IPS-20b (cell line): ENCODE results near the gene DENND1A.

Experiments
- H3K27ac ChIP-seq: one replicate; pipeline ENCODE4 v1.5.1; 2013; ENCODE audit warnings: low read length
- H3K27me3 ChIP-seq: 2 replicates; pipeline ENCODE4 v1.6.1; 2013; ENCODE audit warnings: mild to moderate bottlenecking, low read length, inconsistent platforms; ENCODE audit not compliant: insufficient read depth
- H3K36me3 ChIP-seq: 2 replicates; pipeline ENCODE4 v1.6.1; 2013; ENCODE audit warnings: low read depth, mild to moderate bottlenecking, inconsistent platforms, low read length, moderate library complexity; ENCODE audit not compliant: insufficient read depth
- H3K4me1 ChIP-seq: 2 replicates; pipeline ENCODE4 v1.6.1; 2013; ENCODE audit warnings: mild to moderate bottlenecking, control low read depth, inconsistent platforms, low read length, moderate library complexity; ENCODE audit not compliant: insufficient read depth
- H3K4me3 ChIP-seq: 2 replicates; pipeline ENCODE4 v1.5.1; 2013; ENCODE audit warnings: mild to moderate bottlenecking, low read length, inconsistent platforms
- H3K9ac ChIP-seq: 2 replicates; pipeline ENCODE4 v1.6.1; 2013; ENCODE audit warnings: low read depth, mild to moderate bottlenecking, inconsistent platforms, low read length, moderate library complexity
- H3K9me3 ChIP-seq: 2 replicates; pipeline ENCODE4 v1.6.1; 2013; ENCODE audit warnings: mild to moderate bottlenecking, low read depth, low read length, inconsistent platforms; ENCODE audit not compliant: insufficient read depth

The DENND1A gene

DNA sequence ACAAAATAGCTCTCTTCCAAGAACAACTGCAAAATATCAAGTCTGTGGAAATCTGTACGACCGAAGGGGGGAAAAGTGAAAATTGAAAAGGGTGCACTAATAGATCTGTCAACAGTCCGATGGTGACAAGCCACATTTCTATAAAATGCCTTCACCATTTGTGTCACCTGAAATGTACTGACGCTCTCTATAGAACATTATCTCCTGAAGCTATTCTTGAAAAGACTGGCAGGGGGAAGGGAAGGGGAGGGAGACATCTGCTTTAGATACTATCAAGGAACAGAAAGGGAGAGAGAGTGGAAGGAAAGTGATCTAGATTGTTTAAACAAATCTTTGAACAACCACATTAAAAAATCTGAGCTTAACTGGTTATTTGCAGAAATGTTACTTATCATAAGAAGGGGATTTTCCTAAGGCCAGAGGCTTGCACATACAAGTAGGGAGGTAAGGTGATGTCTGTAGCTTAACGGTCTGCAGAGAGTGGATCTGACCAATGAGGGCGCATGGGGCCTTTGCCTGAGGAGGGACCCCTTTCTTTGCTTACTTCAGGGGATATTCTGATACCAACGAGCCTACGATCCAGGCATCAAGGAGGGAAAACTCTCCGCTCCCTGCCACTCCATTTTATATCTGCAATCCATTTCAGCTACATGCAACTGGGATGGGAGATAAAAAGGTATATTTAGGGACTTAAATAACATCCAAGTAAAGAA is 481.8 kb downstream of the DENND1A start:
- H3K4me3 ChIP-seq = no peak overlapping the region
- H3K4me1 ChIP-seq = 0 out of 2 replicates have a peak, but pooled peaks cover 3% of the 10 kb centered on the region
- no peaks in the 10 kb centered on the region for H3K9me3 ChIP-seq
- no peak overlapping the region for H3K27ac ChIP-seq
- H3K9ac ChIP-seq = no peak overlapping the region
- no peaks in the 10 kb centered on the region for H3K36me3 ChIP-seq
- no peaks in the 10 kb centered on the region for H3K27me3 ChIP-seq

DNA sequence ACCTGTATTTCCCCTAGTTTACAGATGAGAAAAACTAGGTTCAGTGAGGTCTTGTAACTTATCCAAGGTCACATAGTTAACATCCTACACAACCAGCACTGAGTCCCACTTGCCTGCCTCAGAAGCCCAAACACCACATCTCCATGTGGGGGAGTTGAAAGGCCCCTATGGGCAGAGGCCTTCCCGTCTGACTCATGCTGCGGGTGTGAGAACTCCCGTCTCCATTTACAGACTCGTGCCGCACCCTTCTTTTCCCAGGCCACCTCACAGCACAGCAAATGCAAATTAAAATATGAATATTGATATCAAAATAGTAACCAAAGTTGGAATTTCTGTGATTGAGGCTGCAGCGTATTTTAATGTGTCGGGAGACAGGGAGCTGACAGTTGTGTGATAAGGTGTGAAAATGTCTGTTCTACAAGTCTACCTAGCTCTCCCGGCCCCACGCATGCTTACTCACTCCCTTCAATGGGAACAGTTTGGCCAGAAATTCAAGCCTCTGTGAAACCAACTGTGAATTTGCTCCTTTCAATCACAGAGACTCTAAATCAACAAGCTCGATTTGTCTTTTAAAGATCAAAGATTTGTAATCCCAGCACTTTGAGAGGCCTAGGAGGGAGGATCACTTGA is 483.8 kb downstream of the DENND1A start:
- no peaks in the 10 kb centered on the region for H3K27me3 ChIP-seq
- H3K4me3 ChIP-seq = no peak overlapping the region
- H3K27ac ChIP-seq = no peak overlapping the region
- H3K9ac ChIP-seq = no peak overlapping the region
- H3K36me3 ChIP-seq = no peaks in the 10 kb centered on the region
- H3K9me3 ChIP-seq = no peaks in the 10 kb centered on the region
- H3K4me1 ChIP-seq = 0 out of 2 replicates have a peak, but pooled peaks cover 3% of the 10 kb centered on the region

DNA sequence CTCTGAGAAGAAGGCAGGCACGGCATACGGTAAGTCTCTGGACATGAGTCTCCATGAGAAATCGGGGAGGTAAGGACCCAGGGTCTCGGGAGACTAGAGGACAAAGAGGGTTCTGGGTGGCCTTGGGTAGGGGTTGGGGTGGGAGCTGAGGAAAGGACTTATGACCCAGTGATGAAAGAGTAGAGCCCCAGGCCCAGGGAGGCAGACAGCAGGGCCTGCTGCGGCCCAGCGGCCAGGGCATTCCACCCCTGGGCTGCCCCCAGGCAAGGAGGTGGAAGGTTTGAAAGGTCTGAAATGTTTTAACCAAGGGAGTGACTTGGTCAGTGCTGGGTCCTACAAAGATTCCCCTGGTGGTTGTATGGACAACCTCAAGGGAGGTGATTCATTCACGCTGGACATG is 484.8 kb downstream of the DENND1A start:
- H3K9me3 ChIP-seq = no peaks in the 10 kb centered on the region
- H3K27me3 ChIP-seq = no peaks in the 10 kb centered on the region
- H3K4me1 ChIP-seq = peaks cover 3% of the 10 kb centered on the region; the same call in 1 of the 2 replicates
- no peak overlapping the region for H3K4me3 ChIP-seq
- no peak overlapping the region for H3K9ac ChIP-seq
- no peak overlapping the region for H3K27ac ChIP-seq
- no peaks in the 10 kb centered on the region for H3K36me3 ChIP-seq

DNA sequence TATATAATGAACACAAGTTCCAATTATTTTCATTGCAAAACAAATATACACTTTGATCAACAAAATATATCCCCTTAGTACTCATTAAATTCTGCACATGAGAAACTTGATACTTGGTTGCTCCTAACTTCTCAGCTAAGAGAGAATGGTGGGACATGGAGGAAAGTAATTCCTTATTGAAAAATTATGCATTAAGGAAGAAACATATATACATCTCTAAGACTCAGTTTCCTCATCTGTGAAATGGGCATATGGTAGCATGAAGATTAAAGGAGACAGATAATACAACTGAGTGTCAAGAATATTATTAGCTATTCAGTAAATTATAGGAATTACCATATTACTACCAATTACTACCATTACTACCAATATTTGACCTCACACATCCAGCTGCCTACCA is 488.2 kb downstream of the DENND1A start:
- Histone ChIP-seq H3K27ac (no peak overlapping the region), H3K36me3 (no peaks in the 10 kb centered on the region), H3K9me3 (no peaks in the 10 kb centered on the region), H3K4me3 (no peak overlapping the region), H3K9ac (no peak overlapping the region), H3K27me3 (no peaks in the 10 kb centered on the region), H3K4me1 (peaks cover 13% of the 10 kb centered on the region; the same call in 1 of the 2 replicates)

DNA sequence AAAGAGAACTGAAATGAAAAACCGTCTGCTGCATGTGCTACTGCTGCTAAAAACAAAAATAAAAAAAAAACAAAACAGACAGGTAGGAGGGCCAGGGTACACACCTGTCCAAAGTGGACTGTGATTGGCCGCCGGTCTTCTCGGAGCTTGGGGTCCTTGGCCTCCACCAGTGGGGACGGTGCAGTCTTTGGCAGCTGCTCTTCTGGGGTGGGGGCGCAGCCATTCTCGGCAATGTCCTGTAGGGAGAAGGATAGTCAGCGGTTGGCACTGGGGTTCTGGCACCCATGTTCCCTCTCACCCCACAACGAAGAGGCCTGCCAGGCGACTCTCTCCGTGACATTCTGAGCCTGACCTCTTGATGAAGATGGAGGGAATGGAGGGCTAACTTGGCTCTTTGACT is 489.7 kb downstream of the DENND1A start:
- no peak overlapping the region for H3K4me3 ChIP-seq
- no peak overlapping the region for H3K27ac ChIP-seq
- H3K9ac ChIP-seq = no peak overlapping the region
- H3K27me3 ChIP-seq = no peaks in the 10 kb centered on the region
- H3K36me3 ChIP-seq = no peaks in the 10 kb centered on the region
- H3K9me3 ChIP-seq = no peaks in the 10 kb centered on the region
- H3K4me1 ChIP-seq = peaks cover 13% of the 10 kb centered on the region; the same call in 1 of the 2 replicates

DNA sequence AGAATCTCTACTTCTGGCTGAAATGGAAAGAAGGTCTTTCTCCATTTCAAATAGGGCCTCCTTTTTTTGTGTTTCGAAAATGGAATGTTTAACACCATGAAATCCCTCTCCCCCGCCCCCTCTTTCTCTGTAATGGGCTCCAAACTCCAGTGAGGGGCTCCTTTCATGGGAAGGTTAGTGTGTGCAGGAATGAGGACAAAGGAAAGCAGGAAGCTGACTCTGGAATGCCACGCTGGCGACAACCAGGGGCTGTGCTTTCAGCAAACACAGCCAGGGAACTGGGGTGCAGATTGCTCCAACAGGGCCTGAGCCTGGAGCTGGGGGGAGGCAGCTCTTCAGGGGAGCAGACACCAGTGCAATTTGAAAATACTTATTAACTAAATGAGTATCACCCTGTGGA is 491.1 kb downstream of the DENND1A start:
- H3K4me1 ChIP-seq = peaks cover 13% of the 10 kb centered on the region; the same call in 1 of the 2 replicates
- H3K4me3 ChIP-seq = peak overlapping the region; percentile 3; the same call in 1 of the 2 replicates
- H3K27ac ChIP-seq = no peak overlapping the region
- H3K9me3 ChIP-seq = no peaks in the 10 kb centered on the region
- H3K36me3 ChIP-seq = no peaks in the 10 kb centered on the region
- H3K9ac ChIP-seq = peak overlapping the region; percentile 33; the same call in 1 of the 2 replicates
- no peaks in the 10 kb centered on the region for H3K27me3 ChIP-seq

DNA sequence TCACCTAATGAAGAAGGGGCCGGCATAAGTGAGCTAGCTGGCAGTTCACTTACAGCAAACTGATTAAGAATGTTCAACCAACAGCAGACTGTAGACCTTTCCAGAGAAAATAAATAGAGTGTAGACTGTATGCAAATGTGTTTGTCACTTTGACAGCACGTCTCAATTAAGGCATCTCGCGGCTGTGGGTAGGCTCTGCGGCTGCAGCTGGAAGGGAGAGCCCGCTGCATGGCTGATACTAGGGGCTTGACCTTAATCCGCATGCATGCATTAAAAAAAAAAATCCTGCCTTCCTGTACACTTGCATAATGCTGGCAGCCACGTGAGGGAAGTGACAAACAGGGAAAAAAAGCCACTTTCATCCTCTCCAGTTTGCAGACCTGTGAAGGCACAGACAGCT is 491.6 kb downstream of the DENND1A start:
- peaks cover 13% of the 10 kb centered on the region; the same call in 1 of the 2 replicates for H3K4me1 ChIP-seq
- no peaks in the 10 kb centered on the region for H3K9me3 ChIP-seq
- H3K9ac ChIP-seq = peak overlapping the region; percentile 33; the same call in 1 of the 2 replicates
- H3K27me3 ChIP-seq = no peaks in the 10 kb centered on the region
- H3K27ac ChIP-seq = no peak overlapping the region
- H3K36me3 ChIP-seq = no peaks in the 10 kb centered on the region
- H3K4me3 ChIP-seq = peak overlapping the region; percentile 3; the same call in 1 of the 2 replicates

DNA sequence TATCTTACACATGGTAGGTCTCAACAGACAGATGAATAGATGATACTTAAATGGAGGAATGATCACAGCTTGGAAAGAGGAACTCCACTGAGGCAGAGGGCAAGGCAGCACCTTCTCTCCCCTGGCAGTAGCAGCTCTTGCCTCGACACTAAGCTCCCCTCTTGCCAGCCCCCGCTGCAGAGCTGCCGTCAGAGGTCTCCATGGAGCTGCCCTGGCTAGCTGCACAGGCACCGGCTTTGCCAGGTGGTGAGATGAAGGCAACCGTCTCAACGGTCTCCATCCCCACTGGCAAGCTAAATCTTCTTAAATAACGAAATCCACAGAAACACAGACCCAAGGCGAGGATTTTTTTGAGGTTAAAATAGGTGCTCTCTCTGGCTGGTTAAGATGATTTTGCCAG is 492.7 kb downstream of the DENND1A start:
- no peak overlapping the region for H3K9ac ChIP-seq
- H3K36me3 ChIP-seq = no peaks in the 10 kb centered on the region
- H3K4me3 ChIP-seq = no peak overlapping the region
- no peak overlapping the region for H3K27ac ChIP-seq
- no peaks in the 10 kb centered on the region for H3K27me3 ChIP-seq
- peaks cover 13% of the 10 kb centered on the region; the same call in 1 of the 2 replicates for H3K4me1 ChIP-seq
- H3K9me3 ChIP-seq = no peaks in the 10 kb centered on the region

DNA sequence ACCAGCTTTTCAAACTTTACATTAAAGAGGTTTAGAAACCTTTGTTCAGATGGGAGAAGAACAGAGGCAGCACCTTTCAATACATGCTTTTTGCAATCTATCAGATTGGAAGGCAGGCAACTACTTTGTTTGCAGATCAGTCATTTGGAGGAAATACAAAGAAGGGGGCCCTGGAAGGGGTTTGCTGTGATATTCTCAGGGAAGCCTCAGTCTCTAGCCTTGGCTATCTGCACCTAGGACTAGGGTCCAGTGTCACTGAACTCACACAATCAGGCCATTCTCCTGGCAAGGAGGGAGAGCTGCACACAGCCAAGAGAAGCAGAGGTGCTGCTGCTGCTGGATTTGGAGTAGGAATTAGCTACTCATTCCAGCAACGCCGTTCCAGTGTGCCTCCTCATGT is 494.5 kb downstream of the DENND1A start:
- Histone ChIP-seq H3K4me3 (no peak overlapping the region), H3K27ac (no peak overlapping the region), H3K4me1 (peaks cover 13% of the 10 kb centered on the region; the same call in 1 of the 2 replicates), H3K36me3 (no peaks in the 10 kb centered on the region), H3K9ac (no peak overlapping the region), H3K9me3 (no peaks in the 10 kb centered on the region), H3K27me3 (no peaks in the 10 kb centered on the region)

DNA sequence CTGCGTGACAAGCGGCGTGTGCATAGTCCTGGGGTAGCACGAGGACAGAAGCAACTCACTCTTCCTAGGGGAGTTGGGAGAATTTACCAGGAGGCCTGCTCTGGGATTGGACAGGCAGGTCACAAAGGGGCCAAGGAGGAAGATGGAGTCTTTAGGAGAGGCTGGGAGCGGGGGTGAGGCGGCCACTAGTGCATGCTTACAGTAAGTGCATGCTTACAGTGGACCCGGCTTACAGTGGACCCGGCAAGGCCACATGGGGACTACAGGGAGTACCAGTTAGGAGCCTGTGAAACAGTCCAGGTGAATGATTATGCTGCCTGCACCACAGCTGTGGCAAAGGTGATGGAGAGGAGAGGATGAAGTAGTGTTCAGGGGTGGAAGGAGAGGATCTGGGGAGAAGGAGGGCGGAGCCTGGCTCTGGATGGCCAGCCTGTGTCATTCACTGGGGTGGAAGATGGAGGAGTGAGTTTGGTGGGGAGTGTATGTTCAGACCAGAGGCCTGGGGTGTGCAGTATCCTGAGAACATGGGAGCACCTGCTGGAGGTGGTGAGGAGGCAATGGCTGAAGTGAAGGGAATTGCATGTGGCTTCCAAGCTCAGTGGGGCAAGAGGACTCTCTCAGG is 495.2 kb downstream of the DENND1A start:
- no peak overlapping the region for H3K4me3 ChIP-seq
- no peak overlapping the region for H3K9ac ChIP-seq
- H3K27ac ChIP-seq = no peak overlapping the region
- H3K36me3 ChIP-seq = no peaks in the 10 kb centered on the region
- no peaks in the 10 kb centered on the region for H3K9me3 ChIP-seq
- peaks cover 13% of the 10 kb centered on the region; the same call in 1 of the 2 replicates for H3K4me1 ChIP-seq
- H3K27me3 ChIP-seq = no peaks in the 10 kb centered on the region

DNA sequence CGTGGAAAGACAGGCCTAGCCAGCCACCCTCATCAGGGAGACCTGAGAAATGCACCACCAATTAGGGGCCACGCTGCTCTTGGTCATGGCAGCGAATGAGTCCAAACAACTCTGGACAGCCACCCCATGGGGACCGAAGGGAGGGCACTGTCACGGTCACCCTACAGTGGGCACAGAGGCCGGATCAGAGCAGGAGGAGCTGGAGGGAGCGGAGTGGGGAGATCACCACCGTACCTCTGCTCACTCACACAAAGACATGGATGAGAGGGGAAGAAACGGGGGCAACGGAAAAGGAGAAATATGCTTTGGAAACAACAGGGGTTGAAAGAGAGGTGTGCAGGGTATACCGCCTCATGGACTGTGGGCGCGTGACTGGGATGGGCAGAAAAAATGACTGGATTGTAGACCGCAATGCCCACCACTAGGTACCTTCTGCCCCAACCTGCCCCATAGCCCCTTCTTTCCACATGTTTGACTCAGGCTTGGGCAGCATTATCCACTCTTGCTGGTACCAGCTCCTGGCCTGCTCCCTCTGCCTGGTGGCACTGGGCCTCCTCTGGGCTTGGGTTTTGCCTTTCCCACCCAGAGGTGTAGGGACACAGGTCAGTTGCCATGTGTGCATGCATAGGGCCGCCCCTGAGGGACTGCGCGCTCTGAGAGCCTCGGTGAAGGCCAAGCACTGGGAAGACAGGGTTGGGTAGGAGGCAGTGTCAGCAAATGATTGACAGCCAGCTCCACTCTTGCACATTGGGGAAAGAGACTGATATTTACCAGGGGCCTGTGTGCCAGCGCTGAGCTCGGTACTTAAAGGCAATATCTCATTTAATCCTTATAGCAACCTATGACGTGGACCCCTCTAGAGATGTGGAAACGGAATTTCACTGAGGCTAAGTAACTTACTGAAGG is 497.3 kb downstream of the DENND1A start:
- Histone ChIP-seq H3K36me3 (no peaks in the 10 kb centered on the region), H3K9me3 (no peaks in the 10 kb centered on the region), H3K27ac (no peak overlapping the region), H3K27me3 (no peaks in the 10 kb centered on the region), H3K4me1 (no peaks in the 10 kb centered on the region), H3K9ac (no peak overlapping the region), H3K4me3 (no peak overlapping the region)
